SIG-M5 treated with dmso at 0.1 percent for 504 hours (cell line): ENCODE data around the gene CAMKMT.
"Not testable (repeated sequence)": the region's sequence is repeated elsewhere in the genome, so short reads cannot be mapped to it uniquely, and the experiment has no call there.

Source experiments
- DNase-seq: peaks from one replicate; lab custom pipeline; 2025; ENCODE audit not compliant: unreplicated experiment; lab: John Stamatoyannopoulos, UW

Gene CAMKMT

DNA sequence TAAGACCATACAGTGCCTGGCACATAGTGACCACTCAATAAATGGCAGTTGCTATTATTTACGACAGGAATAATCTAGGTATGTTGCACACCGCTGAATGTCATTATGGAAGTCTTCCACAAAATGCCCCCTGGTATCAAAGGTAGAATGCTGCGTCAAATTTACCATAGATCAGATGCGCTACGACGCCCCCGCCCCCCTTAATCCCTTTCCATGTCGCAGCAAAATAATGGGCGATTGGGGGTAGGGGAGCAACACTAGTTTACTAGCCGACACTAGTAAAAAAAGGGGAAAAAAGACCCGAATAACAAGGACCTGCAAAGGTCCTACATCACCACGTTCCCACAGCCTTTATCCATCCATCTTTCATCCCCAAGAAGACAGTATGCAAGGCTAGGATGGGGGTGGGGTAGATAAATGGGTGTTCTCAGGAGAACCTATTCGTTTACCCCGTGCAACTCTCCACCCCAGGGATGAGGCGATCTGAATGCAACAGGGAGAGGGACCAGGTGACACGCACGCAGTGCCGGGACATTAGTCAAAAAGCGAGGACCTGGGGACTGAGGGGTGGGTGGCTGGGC lies 908 bp upstream of the CAMKMT start:
- no peak for DNase-seq

DNA sequence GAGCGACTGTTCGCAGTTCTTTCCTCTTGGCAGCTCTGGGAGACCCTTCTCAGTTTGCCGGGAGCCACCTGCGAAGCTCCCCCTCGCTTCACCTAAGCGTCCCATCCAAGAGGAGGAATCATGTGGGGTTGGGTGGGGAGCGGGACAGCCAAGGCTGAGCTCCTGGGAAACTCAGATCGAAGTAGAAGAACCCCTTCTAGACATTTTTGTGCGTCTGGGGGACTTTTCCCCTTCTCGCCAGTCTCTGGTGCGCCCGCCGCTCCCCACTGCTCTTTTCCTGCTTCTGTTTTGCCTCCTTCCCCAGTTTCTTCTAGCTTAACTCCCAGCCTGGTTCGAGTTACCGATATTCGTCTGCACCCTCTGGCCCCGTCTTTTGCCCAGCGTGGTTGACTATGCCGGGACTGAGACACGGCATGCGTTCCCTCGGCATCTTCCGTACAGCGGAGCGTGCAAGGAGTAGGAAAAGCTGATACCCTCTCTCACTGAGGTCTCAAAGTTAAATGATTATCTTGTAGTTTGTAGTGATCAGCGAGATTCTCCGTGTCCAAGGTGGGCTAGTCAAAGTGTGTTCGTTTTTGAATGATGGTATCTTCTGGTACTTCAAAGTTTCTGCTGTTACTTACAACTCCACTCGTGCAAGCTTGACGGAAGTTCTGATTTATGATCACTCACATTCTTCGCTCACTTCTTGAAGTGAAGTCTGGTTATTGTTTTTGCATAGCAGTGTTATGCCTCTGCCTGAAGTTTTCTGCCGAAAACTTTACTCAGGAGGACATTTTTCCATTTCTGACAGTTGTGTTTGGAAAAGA lies 664 bp downstream of the CAMKMT start:
- peak; percentile 38 for DNase-seq

DNA sequence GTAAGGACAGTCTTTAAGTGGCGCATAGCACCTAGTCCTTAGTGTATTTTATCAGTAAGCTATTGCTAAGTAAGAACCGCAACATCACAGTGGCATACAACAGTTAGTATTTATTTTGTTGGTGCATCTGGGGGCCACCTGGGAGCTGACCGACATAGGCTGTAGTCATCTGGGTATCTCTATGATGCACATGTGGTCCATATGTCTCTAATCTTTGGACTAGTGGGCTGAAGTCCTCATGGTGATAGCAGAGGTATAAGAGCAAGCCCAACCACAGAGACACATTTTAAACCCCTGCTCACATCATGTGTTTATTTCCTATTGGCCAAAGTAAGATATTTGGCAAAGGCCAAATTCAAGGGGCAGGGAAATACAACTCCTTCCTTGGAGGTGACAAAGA lies 2.9 kb downstream of the CAMKMT start:
- DNase-seq: no peak

DNA sequence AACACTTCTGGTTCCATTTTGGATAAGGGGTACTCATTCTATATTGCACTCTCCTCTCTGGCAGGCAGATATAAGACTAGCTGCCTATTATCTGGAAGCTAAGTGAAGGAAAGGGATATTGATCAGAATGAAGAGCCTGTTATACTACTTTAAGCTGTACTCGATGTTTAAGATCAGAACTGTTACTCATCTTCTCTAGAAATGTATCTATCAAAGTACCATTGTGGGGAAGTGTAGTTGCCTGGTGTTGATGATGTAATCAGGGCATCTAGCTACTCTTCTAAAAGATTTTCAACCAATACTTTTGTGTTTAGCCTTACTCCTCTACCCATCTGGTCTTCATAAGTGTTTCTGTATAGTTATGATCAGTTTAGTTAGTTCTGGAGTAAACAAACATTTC lies 5.8 kb downstream of the CAMKMT start:
- no peak for DNase-seq

GRCh38 chr2:44369392-44369791 lies 7.6 kb downstream of the CAMKMT start:
- DNase-seq: no peak

- DNase-seq: no peak
These were observed 9.7 kb downstream of the CAMKMT start for GRCh38 chr2:44371445-44371844.

GRCh38 chr2:44372246-44372645 lies 10.5 kb downstream of the CAMKMT start:
- DNase-seq: no peak

DNA sequence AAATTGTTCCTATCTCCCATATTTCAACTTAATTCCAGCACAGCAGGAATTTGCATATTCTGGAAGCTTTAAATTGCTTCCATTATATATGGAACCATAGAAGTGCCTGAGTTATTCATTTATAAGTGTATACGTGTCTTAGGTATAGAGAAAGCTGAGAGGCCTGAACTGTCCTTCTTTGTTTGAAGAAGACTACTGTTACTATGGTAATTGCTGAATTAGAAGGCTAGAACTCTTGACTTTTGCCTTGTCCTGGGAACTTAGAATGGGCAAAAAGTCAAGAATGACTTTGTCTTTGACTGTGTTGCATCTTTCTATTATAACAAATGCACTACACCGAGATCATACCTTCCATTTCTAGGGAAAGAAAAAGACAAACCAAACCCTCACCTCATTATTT lies 15.7 kb downstream of the CAMKMT start:
- DNase-seq: no peak

GRCh38 chr2:44385226-44385625 lies 23.5 kb downstream of the CAMKMT start:
- not testable (repeated sequence) for DNase-seq

GRCh38 chr2:44388877-44389276 lies 27.1 kb downstream of the CAMKMT start:
- no peak for DNase-seq

GRCh38 chr2:44389895-44390294 lies 28.1 kb downstream of the CAMKMT start:
- DNase-seq: no peak

DNA sequence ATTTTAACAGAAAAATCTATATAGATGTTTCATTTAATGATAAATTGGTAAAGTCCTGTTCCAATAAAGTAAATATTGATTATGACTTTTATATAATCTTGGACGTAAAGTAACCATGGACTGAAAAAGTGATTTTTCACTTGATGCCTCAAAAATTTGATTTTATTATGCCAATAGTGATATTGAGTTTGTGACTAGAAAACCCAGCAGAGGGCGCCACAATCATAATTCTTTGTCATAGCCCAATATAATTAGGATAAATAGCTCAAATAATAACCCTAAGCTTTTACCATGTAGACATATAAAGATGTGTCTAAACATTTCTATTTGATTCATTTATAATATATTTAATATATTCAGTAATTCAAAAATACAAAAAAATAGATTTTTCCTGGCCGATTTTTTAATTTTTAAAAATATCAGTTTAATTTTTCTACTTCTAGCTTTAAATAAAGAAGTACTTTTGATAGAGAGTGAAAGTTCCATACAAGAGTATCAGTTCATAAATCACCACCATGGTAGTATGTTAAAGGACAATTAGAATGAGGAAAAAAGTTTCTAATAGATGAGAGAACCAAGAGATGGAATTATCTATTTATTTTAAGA lies 30.7 kb downstream of the CAMKMT start:
- DNase-seq: peak; percentile 19

- DNase-seq: no peak
These were observed 35.9 kb downstream of the CAMKMT start for GRCh38 chr2:44397447-44398175.

DNA sequence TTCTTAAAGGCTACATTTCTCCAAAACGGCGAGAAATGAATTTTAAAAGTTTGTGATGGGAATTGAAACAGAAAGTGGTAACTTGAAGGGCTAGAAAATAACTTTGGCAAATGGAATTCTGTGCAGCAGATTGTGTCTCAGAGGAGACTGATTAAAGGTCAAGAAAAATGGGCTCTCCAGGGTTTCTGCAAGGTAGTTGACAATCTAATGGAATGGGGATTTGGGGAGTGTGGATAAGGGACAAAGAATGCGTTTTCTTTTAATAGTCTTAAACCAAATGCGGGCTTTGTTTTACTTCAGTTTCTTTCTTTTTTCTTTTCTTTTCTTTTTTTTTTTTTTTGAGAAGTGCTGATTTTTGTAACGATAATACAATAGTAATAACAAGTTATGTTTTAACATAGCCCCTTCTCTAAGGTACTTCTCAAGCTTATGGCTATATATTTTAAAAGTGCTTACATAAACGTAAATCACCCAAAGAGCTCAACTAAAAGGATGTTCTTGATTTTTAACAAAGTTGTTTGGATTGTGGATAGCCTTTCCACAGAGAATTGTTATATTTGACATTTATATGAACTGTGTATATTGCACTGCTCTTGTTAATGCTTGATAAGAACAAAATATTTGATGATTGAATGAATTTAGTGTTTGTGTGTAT lies 36.6 kb downstream of the CAMKMT start:
- no peak for DNase-seq

- no peak for DNase-seq
These were observed 59.0 kb downstream of the CAMKMT start for GRCh38 chr2:44420725-44421124.

- DNase-seq: no peak
These were observed 62.5 kb downstream of the CAMKMT start for GRCh38 chr2:44424211-44424610.

GRCh38 chr2:44429034-44429433 lies 67.3 kb downstream of the CAMKMT start:
- peak; percentile 1 for DNase-seq

GRCh38 chr2:44430342-44430741 lies 68.6 kb downstream of the CAMKMT start:
- DNase-seq: no peak

DNA sequence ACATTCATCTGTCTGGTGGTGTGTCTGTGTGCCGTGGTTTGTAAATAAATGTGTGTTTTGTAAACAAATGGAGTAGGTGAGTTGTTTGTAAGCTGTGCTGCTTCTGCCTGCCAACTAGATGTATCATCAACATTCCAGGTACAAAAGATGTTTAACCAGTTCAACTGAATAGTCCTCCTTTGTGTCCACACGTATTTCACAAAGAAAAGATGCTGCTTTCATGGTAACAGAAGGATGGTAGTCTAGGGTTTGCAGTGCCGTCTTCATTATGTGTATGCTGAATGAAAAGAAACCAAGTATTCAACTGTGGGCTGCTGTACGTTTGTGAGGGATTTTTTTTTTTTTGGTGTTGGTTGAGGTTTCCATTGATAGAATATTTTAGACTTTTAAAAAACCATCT lies 72.1 kb downstream of the CAMKMT start:
- DNase-seq: peak; percentile 7

DNA sequence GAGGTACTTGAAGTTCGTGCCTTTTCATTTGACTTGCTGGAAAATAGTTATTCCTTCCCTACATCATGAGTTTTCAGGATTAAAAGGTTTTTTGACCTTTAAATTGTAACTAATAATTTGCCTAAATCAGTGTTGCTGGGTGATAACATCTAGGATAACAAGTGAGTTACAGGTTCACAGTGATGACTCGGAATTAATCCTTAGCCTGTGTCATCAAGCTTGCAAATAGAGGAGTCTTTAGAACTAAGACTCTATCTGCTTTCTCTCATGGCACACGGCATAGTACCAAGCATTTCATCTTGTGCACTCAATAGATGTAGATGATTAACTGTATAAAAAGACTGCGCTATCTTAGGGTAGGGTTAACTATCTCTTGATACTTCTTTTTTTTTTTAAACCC lies 79.5 kb downstream of the CAMKMT start:
- no peak for DNase-seq

DNA sequence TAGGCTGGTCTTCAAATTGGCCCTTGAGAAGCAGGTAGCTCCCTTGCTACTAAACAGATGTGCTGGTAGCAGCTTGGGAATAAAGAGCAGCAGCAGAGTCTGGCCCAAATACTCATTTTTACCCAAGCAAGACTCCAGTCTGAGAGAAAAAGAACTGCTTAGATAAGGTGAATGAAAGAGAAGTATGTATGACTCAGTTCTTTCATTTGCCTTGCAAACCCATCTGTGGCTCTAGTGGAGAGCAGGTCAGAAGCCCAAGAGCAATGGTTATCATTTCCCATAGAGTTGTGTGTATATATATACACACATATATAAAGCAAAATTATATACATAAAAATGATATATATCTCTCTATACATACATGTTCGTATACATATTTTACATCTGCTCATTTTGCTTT lies 80.3 kb downstream of the CAMKMT start:
- no peak for DNase-seq
